HepG2 (cell line): Measurements from ENCODE around the gene ABCC3. TPM values are rescaled to one million over a fixed set of nuclear protein-coding genes. Genes with fewer than 3 reads are reported as not detected.
A peak's percentile ranks its signal among the peaks of the same experiment; 100 is the strongest.

Experiments
- ATF1 ChIP-seq: IDR thresholded peaks from 2 replicates; pipeline ENCODE4 v1.6.1; 2016; ENCODE audit warnings: mild to moderate bottlenecking, control low read depth
- BORCS8-MEF2B ChIP-seq: sonication (generic); formaldehyde crosslinking; IDR thresholded peaks from 2 replicates; pipeline ENCODE4 v1.8.0; 2022; ENCODE audit warnings: mild to moderate bottlenecking, missing genetic modification reagents
- CHD4 ChIP-seq: fragments of 200-600 bp; sonication (generic); IDR thresholded peaks from 2 replicates; pipeline ENCODE4 v1.7.0; 2017; ENCODE audit warnings: mild to moderate bottlenecking, low read length, borderline replicate concordance
- CREB1 ChIP-seq, 2 experiments: fragments of 450-650 bp in 1 of 2; IDR thresholded peaks; 2 replicates each; pipeline ENCODE4 v1.6.1; 2016 to 2017; ENCODE audit warnings: control low read depth in 1 of 2, mild to moderate bottlenecking in 1 of 2, missing compliant biosample characterization in 1 of 2, missing genetic modification characterization in 1 of 2
- FIP1L1 ChIP-seq: fragments of 200-400 bp; formaldehyde crosslinking; IDR thresholded peaks from 2 replicates; pipeline ENCODE4 v1.6.1; 2018; ENCODE audit warnings: low read depth, mild to moderate bottlenecking, low read length, moderate library complexity, borderline replicate concordance; ENCODE audit not compliant: insufficient read depth
- FOXA1 ChIP-seq, 2 experiments: fragments of 450-650 bp in 1 of 2; sonication (generic) in 1 of 2; formaldehyde crosslinking in 1 of 2; IDR thresholded peaks; 2 replicates each; pipeline versions ENCODE4 v1.4.0 to v1.6.1; 2016 to 2020; ENCODE audit warnings: missing genetic modification reagents in 1 of 2
- FOXJ3 ChIP-seq: sonication (generic); formaldehyde crosslinking; IDR thresholded peaks from 2 replicates; pipeline ENCODE4 v1.4.0; 2020; ENCODE audit warnings: missing genetic modification reagents, mild to moderate bottlenecking, borderline replicate concordance
- IKZF4 ChIP-seq: sonication (generic); formaldehyde crosslinking; IDR thresholded peaks from 2 replicates; pipeline ENCODE4 v1.5.1; 2020; ENCODE audit warnings: borderline replicate concordance, mild to moderate bottlenecking, low read depth, missing genetic modification reagents; ENCODE audit errors: not compliant biosample characterization
- NBN ChIP-seq: fragments of 450-650 bp; conservative IDR thresholded peaks from 2 replicates; pipeline ENCODE4 v1.6.1; 2017
- SYNCRIP ChIP-seq: fragments of 200-400 bp; formaldehyde crosslinking; IDR thresholded peaks from 2 replicates; pipeline ENCODE4 v1.6.1; 2018; ENCODE audit warnings: mild to moderate bottlenecking, low read depth, low read length; ENCODE audit not compliant: insufficient read depth
- ZNF232 ChIP-seq: sonication (generic); formaldehyde crosslinking; IDR thresholded peaks from 2 replicates; pipeline ENCODE4 v1.4.0; 2020; ENCODE audit warnings: missing genetic modification reagents, borderline replicate concordance
- ZNF672 ChIP-seq: sonication (generic); formaldehyde crosslinking; IDR thresholded peaks from 2 replicates; pipeline ENCODE4 v1.8.1; 2022; ENCODE audit warnings: missing genetic modification reagents
- polyA plus RNA-seq, 8 experiments: library from polyadenylated mRNA; depleted of rRNA in 3 of 8; stranded (reverse) in 7 of 8; unstranded in 1 of 8; fragments of >200 nt; fragmentation: Illumina TruSeq in 4 of 8; extraction: Trizol in 4 of 8; gene quantifications; 2 replicates each; pipeline versions ENCODE4 v1.2.1 to v1.2.3, GENCODE V29; 2011 to 2016; ENCODE audit warnings: low read depth in 4 of 8, missing spikeins in 1 of 8, mixed read lengths in 1 of 8; ENCODE audit not compliant: insufficient read depth in 1 of 8
- total RNA-seq, 5 experiments: library from RNA; depleted of rRNA; stranded (reverse); fragments of >200 nt; fragmentation: Illumina TruSeq; extraction: Trizol; gene quantifications; 2 replicates each; pipeline ENCODE4 v1.2.3, GENCODE V29; 2016; ENCODE audit warnings: low read depth in 1 of 5
- TF ChIP-seq, protein P1 (sequence below): sonication (generic); formaldehyde crosslinking; IDR thresholded peaks from 2 replicates; pipeline ENCODE4 v1.4.0; 2020; ENCODE audit warnings: low read depth, missing genetic modification reagents
- TF ChIP-seq, protein P2 (sequence below): sonication (generic); formaldehyde crosslinking; conservative IDR thresholded peaks from 2 replicates; pipeline ENCODE4 v1.4.0; 2020; ENCODE audit warnings: missing genetic modification reagents
- TF ChIP-seq, protein P3 (sequence below): sonication (generic); formaldehyde crosslinking; IDR thresholded peaks from 2 replicates; pipeline ENCODE4 v1.4.0; 2020; ENCODE audit warnings: missing genetic modification reagents, mild to moderate bottlenecking, borderline replicate concordance

ABCC3 gene
- total and polyA plus RNA-seq, 2 of the 13 experiments (the other 11 are each of a cell fraction or from before 2014, with no cell fraction given), result 25.2 to 50.7 TPM

DNA sequence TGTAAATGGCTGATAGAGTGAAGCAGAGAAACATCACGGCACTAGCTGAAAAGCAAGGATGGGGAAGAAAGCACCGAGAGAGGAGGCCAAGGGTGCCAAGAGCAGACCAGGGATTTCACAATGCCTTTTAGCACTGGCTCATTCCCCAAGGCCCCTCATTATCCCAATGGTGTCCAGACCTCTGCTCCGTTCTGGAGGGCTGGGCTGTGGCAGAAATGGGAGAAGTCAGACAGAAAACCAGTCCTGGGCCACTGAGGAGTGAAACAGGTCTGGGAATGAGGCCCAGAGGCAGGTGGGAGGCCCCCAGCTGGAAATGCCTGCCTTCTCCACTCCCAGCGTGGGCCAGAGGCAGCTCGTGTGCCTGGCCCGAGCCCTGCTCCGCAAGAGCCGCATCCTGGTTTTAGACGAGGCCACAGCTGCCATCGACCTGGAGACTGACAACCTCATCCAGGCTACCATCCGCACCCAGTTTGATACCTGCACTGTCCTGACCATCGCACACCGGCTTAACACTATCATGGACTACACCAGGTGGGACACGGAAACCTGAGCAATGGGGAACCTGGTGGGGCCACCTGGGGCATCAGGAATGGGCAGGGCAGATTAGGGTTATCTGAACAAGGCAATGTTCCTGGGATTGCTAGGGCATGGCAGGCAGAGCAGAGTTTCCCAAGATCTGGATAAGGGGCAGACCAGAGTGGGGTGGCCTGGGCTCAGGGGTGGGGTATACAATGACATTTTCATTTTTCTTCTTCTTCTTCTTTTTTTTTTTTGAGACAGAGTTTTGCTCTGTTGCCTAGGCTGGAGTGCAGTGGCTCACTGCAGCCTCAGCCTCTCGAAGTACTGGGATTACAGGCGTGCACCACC, 52.8 kb downstream of the ABCC3 start (continued):
- TF ChIP-seq, protein P1, sequence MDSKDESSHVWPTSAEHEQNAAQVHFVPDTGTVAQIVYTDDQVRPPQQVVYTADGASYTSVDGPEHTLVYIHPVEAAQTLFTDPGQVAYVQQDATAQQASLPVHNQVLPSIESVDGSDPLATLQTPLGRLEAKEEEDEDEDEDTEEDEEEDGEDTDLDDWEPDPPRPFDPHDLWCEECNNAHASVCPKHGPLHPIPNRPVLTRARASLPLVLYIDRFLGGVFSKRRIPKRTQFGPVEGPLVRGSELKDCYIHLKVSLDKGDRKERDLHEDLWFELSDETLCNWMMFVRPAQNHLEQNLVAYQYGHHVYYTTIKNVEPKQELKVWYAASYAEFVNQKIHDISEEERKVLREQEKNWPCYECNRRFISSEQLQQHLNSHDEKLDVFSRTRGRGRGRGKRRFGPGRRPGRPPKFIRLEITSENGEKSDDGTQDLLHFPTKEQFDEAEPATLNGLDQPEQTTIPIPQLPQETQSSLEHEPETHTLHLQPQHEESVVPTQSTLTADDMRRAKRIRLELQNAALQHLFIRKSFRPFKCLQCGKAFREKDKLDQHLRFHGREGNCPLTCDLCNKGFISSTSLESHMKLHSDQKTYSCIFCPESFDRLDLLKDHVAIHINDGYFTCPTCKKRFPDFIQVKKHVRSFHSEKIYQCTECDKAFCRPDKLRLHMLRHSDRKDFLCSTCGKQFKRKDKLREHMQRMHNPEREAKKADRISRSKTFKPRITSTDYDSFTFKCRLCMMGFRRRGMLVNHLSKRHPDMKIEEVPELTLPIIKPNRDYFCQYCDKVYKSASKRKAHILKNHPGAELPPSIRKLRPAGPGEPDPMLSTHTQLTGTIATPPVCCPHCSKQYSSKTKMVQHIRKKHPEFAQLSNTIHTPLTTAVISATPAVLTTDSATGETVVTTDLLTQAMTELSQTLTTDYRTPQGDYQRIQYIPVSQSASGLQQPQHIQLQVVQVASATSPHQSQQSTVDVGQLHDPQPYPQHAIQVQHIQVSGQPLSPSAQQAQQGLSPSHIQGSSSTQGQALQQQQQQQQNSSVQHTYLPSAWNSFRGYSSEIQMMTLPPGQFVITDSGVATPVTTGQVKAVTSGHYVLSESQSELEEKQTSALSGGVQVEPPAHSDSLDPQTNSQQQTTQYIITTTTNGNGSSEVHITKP (CRISPR knock-in tag), result no peak
- TF ChIP-seq FOXJ3 (CRISPR knock-in tag), result 0 out of 2 replicates have a peak, but pooled peaks have one; percentile 9
- TF ChIP-seq FIP1L1, result no peak
- no peak; the same call in 1 of the 2 replicates for TF ChIP-seq CHD4
- no peak for TF ChIP-seq ZNF672 (CRISPR knock-in tag)
- TF ChIP-seq NBN, result no peak
- TF ChIP-seq, protein P2, sequence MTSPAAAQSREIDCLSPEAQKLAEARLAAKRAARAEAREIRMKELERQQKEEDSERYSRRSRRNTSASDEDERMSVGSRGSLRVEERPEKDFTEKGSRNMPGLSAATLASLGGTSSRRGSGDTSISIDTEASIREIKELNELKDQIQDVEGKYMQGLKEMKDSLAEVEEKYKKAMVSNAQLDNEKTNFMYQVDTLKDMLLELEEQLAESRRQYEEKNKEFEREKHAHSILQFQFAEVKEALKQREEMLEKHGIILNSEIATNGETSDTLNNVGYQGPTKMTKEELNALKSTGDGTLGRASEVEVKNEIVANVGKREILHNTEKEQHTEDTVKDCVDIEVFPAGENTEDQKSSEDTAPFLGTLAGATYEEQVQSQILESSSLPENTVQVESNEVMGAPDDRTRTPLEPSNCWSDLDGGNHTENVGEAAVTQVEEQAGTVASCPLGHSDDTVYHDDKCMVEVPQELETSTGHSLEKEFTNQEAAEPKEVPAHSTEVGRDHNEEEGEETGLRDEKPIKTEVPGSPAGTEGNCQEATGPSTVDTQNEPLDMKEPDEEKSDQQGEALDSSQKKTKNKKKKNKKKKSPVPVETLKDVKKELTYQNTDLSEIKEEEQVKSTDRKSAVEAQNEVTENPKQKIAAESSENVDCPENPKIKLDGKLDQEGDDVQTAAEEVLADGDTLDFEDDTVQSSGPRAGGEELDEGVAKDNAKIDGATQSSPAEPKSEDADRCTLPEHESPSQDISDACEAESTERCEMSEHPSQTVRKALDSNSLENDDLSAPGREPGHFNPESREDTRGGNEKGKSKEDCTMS, result no peak
- peak; percentile 52 for TF ChIP-seq BORCS8-MEF2B (CRISPR knock-in tag)
- TF ChIP-seq, protein P3, sequence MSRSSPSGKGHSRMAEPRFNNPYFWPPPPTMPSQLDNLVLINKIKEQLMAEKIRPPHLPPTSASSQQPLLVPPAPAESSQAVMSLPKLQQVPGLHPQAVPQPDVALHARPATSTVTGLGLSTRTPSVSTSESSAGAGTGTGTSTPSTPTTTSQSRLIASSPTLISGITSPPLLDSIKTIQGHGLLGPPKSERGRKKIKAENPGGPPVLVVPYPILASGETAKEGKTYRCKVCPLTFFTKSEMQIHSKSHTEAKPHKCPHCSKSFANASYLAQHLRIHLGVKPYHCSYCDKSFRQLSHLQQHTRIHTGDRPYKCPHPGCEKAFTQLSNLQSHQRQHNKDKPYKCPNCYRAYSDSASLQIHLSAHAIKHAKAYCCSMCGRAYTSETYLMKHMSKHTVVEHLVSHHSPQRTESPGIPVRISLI (CRISPR knock-in tag), result no peak
- TF ChIP-seq CREB1 (IDR thresholded peaks at IDR 0.05), result no peak
- no peak for TF ChIP-seq CREB1 (CRISPR knock-in tag; IDR thresholded peaks at IDR 0.05)
- TF ChIP-seq FOXA1 (IDR thresholded peaks at IDR 0.05), result no peak
- 0 out of 2 replicates have a peak, but pooled peaks have one; percentile 5 for TF ChIP-seq FOXA1 (CRISPR knock-in tag; IDR thresholded peaks at IDR 0.05)
- TF ChIP-seq ZNF232, result 0 out of 2 replicates have a peak, but pooled peaks have one; percentile 87
- no peak for TF ChIP-seq ATF1 (CRISPR knock-in tag)
- no peak for TF ChIP-seq IKZF4 (CRISPR knock-in tag)
- TF ChIP-seq SYNCRIP, result no peak
